Measurements from ENCODE around the gene RXRG.

RXRG gene

DNA sequence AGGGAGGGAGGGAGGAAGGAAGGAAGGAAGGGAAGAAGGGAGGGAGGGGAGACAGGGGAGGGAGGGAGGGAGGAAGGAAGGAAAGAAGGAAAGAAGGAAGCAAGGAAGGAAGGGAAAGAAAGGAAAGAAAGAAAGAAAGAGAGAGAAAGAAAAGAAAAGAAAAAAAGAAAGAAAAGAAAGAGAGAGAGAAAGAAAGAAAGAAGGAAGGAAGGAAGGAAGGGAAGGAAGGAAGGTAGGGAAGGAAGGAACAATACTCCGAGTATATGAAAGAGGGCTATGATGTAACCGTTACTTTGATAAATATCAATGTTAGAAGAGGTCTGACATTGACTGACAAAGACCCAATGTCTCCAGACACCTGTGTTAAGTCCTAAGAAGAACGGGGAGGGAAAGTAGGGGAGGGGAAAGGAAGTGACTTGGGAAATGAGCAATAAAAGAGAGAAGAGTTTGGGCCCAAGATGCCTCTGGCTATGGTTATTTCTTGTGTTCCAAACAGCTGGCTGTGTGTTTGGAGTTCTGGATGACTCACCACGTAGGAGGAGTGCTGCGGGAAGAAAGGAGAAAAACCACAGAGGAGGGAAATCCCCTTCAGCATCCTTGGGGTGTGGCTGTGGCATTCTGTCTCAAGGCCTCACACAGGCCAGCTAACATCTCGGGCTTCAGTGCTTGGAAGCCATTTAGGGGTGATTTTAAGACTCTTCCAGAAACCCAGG lies 37.0 kb upstream of the RXRG start:
- TF ChIP-seq CTCF (IDR thresholded peaks at IDR 0.05; ENCODE audit: low read depth, low read length) (no peak), EZH2phosphoT487 (IDR thresholded peaks at IDR 0.05; ENCODE audit: low read depth) (no peak)
- no peak overlapping the region for H3K27ac ChIP-seq (ENCODE audit: low read length)
- H3K4me2 ChIP-seq (ENCODE audit: low read length), result no peak overlapping the region
- no peaks in the 10 kb centered on the region for H4K20me1 ChIP-seq (ENCODE audit: insufficient read depth, low read length)
- H3K79me2 ChIP-seq (ENCODE audit: low read length), result no peaks in the 10 kb centered on the region
- no peak overlapping the region for H3K9ac ChIP-seq (ENCODE audit: low read length)
- H3K4me3 ChIP-seq (ENCODE audit: low read length), result no peak overlapping the region
- H3K4me1 ChIP-seq (ENCODE audit: low read length), result no peaks in the 10 kb centered on the region
- H3K36me3 ChIP-seq (replicated peaks; ENCODE audit: low read depth, low read length), result no peaks in the 10 kb centered on the region
- peaks cover 25% of the 10 kb centered on the region; the same call in 1 of the 2 replicates for H3K27me3 ChIP-seq (ENCODE audit: low read depth, low read length)
- no peak overlapping the region for H2AFZ ChIP-seq (ENCODE audit: low read depth, low read length)
- no peaks in the 10 kb centered on the region for H3K9me3 ChIP-seq (ENCODE audit: insufficient read depth, low read length)

GRCh38 chr1:165476776-165477175 lies 31.9 kb upstream of the RXRG start:
- Histone ChIP-seq H3K4me3 (ENCODE audit: low read length) (no peak overlapping the region), H3K36me3 (replicated peaks; ENCODE audit: low read depth, low read length) (no peaks in the 10 kb centered on the region), H3K27ac (ENCODE audit: low read length) (no peak overlapping the region), H3K79me2 (ENCODE audit: low read length) (no peaks in the 10 kb centered on the region), H3K4me1 (ENCODE audit: low read length) (no peaks in the 10 kb centered on the region), H3K27me3 (ENCODE audit: low read depth, low read length) (peaks cover 36% of the 10 kb centered on the region), H3K9me3 (ENCODE audit: insufficient read depth, low read length) (no peaks in the 10 kb centered on the region), H3K9ac (ENCODE audit: low read length) (no peak overlapping the region), H4K20me1 (ENCODE audit: insufficient read depth, low read length) (no peaks in the 10 kb centered on the region), H2AFZ (ENCODE audit: low read depth, low read length) (no peak overlapping the region), H3K4me2 (ENCODE audit: low read length) (no peak overlapping the region)
- TF ChIP-seq EZH2phosphoT487 (IDR thresholded peaks at IDR 0.05; ENCODE audit: low read depth) (no peak), CTCF (IDR thresholded peaks at IDR 0.05; ENCODE audit: low read depth, low read length) (no peak)

DNA sequence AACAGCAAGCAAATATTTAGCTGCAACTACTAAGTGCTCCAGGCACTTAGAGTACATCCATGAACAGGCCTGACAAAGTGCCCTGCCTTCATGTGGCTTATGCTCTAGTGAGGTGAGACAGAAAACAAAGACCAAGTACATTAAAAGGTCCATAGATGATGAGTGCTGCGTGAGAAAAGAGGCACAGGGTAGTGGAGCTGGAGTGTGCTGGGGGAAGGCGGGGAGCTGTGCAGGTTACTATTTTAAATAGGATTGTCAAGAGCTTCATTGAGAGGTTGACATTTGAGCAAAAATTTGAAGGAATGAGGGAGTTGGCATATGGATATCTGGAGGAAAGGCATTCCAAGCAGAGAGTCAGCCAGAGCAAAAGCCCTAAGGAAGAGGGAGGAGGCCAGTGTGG lies 29.3 kb upstream of the RXRG start:
- Histone ChIP-seq H3K9me3 (ENCODE audit: insufficient read depth, low read length) (no peaks in the 10 kb centered on the region), H3K4me1 (ENCODE audit: low read length) (no peaks in the 10 kb centered on the region), H3K27ac (ENCODE audit: low read length) (no peak overlapping the region), H3K9ac (ENCODE audit: low read length) (no peak overlapping the region), H2AFZ (ENCODE audit: low read depth, low read length) (no peak overlapping the region), H3K79me2 (ENCODE audit: low read length) (no peaks in the 10 kb centered on the region), H3K4me2 (ENCODE audit: low read length) (no peak overlapping the region), H3K4me3 (ENCODE audit: low read length) (no peak overlapping the region), H3K36me3 (replicated peaks; ENCODE audit: low read depth, low read length) (no peaks in the 10 kb centered on the region), H4K20me1 (ENCODE audit: insufficient read depth, low read length) (no peaks in the 10 kb centered on the region), H3K27me3 (ENCODE audit: low read depth, low read length) (peaks cover 36% of the 10 kb centered on the region)
- TF ChIP-seq CTCF (IDR thresholded peaks at IDR 0.05; ENCODE audit: low read depth, low read length) (no peak), EZH2phosphoT487 (IDR thresholded peaks at IDR 0.05; ENCODE audit: low read depth) (no peak)

DNA sequence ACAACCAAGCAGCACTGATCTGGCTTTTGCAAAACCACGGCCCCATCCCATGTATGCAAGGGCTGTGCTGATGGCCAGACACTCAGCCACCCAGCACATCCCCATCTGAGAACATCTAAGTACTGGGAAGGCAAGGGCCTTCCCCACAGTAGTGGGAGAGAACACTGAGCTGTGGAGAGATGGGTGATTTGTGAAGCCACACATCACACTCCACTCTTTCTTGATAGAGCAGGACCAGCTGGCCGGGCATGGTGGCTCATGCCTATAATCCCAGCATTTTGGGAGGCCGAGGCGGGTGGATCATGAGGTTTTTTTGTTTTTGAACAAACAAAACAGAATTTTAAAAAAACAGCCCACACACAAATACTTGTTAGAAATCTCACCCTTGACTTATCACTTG lies 28.2 kb upstream of the RXRG start:
- H3K4me3 ChIP-seq (ENCODE audit: low read length), result no peak overlapping the region
- H4K20me1 ChIP-seq (ENCODE audit: insufficient read depth, low read length), result no peaks in the 10 kb centered on the region
- no peaks in the 10 kb centered on the region for H3K4me1 ChIP-seq (ENCODE audit: low read length)
- no peak overlapping the region for H3K9ac ChIP-seq (ENCODE audit: low read length)
- no peaks in the 10 kb centered on the region for H3K36me3 ChIP-seq (replicated peaks; ENCODE audit: low read depth, low read length)
- no peaks in the 10 kb centered on the region for H3K9me3 ChIP-seq (ENCODE audit: insufficient read depth, low read length)
- H2AFZ ChIP-seq (ENCODE audit: low read depth, low read length), result no peak overlapping the region
- H3K79me2 ChIP-seq (ENCODE audit: low read length), result no peaks in the 10 kb centered on the region
- H3K4me2 ChIP-seq (ENCODE audit: low read length), result no peak overlapping the region
- H3K27ac ChIP-seq (ENCODE audit: low read length), result no peak overlapping the region
- no peak for TF ChIP-seq CTCF (IDR thresholded peaks at IDR 0.05; ENCODE audit: low read depth, low read length)
- TF ChIP-seq EZH2phosphoT487 (IDR thresholded peaks at IDR 0.05; ENCODE audit: low read depth), result no peak
- peaks cover 38% of the 10 kb centered on the region for H3K27me3 ChIP-seq (ENCODE audit: low read depth, low read length)
